PC-9 (cell line): ENCODE results near the gene YY1. TPM values are rescaled to one million over a fixed set of nuclear protein-coding genes. Genes with fewer than 3 reads are reported as not detected.
A peak's percentile ranks its signal among the peaks of the same experiment; 100 is the strongest.

Source experiments
- BruUV-seq: library from RNA; stranded (reverse); fragments of 400-500 nt; replicated peaks from 2 replicates; lab custom pipeline; 2021; lab: Mats Ljungman, UMichigan
- CTCF ChIA-PET: fragments of 300-600 bp; sonication (Branson Sonifier 250); formaldehyde crosslinking; loops from one replicate; lab custom pipeline; 2022; ENCODE audit warnings: antibody characterized with exemption; lab: Charles Lee
- POLR2A ChIA-PET: fragments of 300-600 bp; sonication (Branson Sonifier 250); formaldehyde crosslinking; loops from one replicate; lab custom pipeline; 2022; ENCODE audit warnings: antibody characterized with exemption; ENCODE audit not compliant: unreplicated experiment; lab: Charles Lee
- DNase-seq, 2 experiments: peaks; one replicate each; pipeline versions ENCODE4 v3.0.0 to v3.0.0-alpha.2; 2015 to 2022; ENCODE audit warnings: mixed read lengths in 1 of 2
- H2AFZ ChIP-seq: fragments of 200-600 bp; sonication (generic); 2 replicates; pipeline ENCODE4 v1.8.1; 2017; ENCODE audit warnings: antibody characterized with exemption
- H3F3A ChIP-seq: fragments of 200-600 bp; sonication (generic); 2 replicates; pipeline ENCODE4 v1.8.1; 2017; ENCODE audit warnings: antibody characterized with exemption, mild to moderate bottlenecking, low read depth; ENCODE audit not compliant: insufficient read depth
- H3K27ac ChIP-seq: fragments of 200-600 bp; sonication (generic); 2 replicates; pipeline ENCODE4 v1.6.1; 2016; ENCODE audit warnings: mixed run types
- H3K27me3 ChIP-seq: fragments of 200-600 bp; sonication (generic); 2 replicates; pipeline ENCODE4 v1.6.1; 2016; ENCODE audit warnings: low read depth, mixed run types; ENCODE audit not compliant: insufficient read depth
- H3K36me3 ChIP-seq: fragments of 200-600 bp; sonication (generic); 2 replicates; pipeline ENCODE4 v1.6.1; 2016; ENCODE audit warnings: low read depth, mixed run types
- H3K4me1 ChIP-seq: fragments of 200-600 bp; sonication (generic); replicated peaks from 2 replicates; pipeline ENCODE4 v1.6.1; 2016; ENCODE audit warnings: mixed run types; ENCODE audit not compliant: insufficient read depth
- H3K4me2 ChIP-seq: fragments of 200-600 bp; sonication (generic); 2 replicates; pipeline ENCODE4 v1.6.1; 2017; ENCODE audit warnings: mixed run types
- H3K4me3 ChIP-seq: fragments of 200-600 bp; sonication (generic); 2 replicates; pipeline ENCODE4 v1.6.1; 2016; ENCODE audit warnings: mixed run types
- H3K79me2 ChIP-seq: fragments of 200-600 bp; sonication (generic); 2 replicates; pipeline ENCODE4 v1.6.1; 2017; ENCODE audit warnings: low read depth, mixed run types
- H3K9me2 ChIP-seq: fragments of 200-600 bp; sonication (generic); 2 replicates; pipeline ENCODE4 v1.8.1; 2017; ENCODE audit warnings: mild to moderate bottlenecking; ENCODE audit not compliant: insufficient read depth
- H3K9me3 ChIP-seq: fragments of 200-600 bp; sonication (generic); 2 replicates; pipeline ENCODE4 v1.8.1; 2016; ENCODE audit warnings: low read depth; ENCODE audit not compliant: insufficient read depth
- H4K20me1 ChIP-seq: fragments of 200-600 bp; sonication (generic); 2 replicates; pipeline ENCODE4 v1.8.1; 2017; ENCODE audit not compliant: insufficient read depth
- CTCF ChIP-seq: fragments of 200-600 bp; sonication (generic); conservative IDR thresholded peaks from 2 replicates; pipeline ENCODE4 v1.6.1; 2017; ENCODE audit warnings: mixed run types, antibody characterized with exemption, mild to moderate bottlenecking, moderate library complexity
- EZH2 ChIP-seq: fragments of 200-600 bp; sonication (generic); IDR thresholded peaks from 2 replicates; pipeline ENCODE4 v1.8.0; 2017; ENCODE audit warnings: antibody characterized with exemption, low read depth
- intact Hi-C: fragments of 100-400 bp; cut with micrococcal nuclease; formaldehyde crosslinking; loops from one replicate; pipeline ENCODE4 v1.10.0; 2022; ENCODE audit not compliant: unreplicated experiment
- total RNA-seq: library from RNA; stranded (reverse); gene quantifications from 2 replicates; pipeline ENCODE4 v1.2.3, GENCODE V29; 2021

Gene YY1
- total RNA-seq, 1 experiment from 2014 or later, result 32.3 TPM

- Histone ChIP-seq H3K9me3 (no peaks in the 10 kb centered on the region), H3K4me1 (peaks cover 13% of the 10 kb centered on the region; the same call in 1 of the 2 replicates), H3K79me2 (no peaks in the 10 kb centered on the region), H4K20me1 (no peaks in the 10 kb centered on the region), H3K36me3 (no peaks in the 10 kb centered on the region), H3K4me3 (peak overlapping the region; percentile 46; the same call in 1 of the 2 replicates), H3K4me2 (peak overlapping the region; percentile 80), H3K9me2 (no peaks in the 10 kb centered on the region), H3F3A (0 out of 2 replicates have a peak, but pooled peaks cover 9% of the 10 kb centered on the region), H2AFZ (peak overlapping the region; percentile 86), H3K27ac (peak overlapping the region; percentile 51; the same call in 1 of the 2 replicates), H3K27me3 (no peaks in the 10 kb centered on the region)
- TSS peak; percentile 55 for BruUV-seq
- ChIA-PET CTCF (interaction anchor here (0.6 kb wide), 2 partner anchors 34 to 42 kb away, joined by 3 read pairs; no protein-coding TSS in a partner anchor), POLR2A (interaction anchor here (0.6 kb wide), 1 partner anchor 221 kb away, joined by 17 read pairs; no protein-coding TSS in a partner anchor)
- no peak for TF ChIP-seq CTCF
- no peak for TF ChIP-seq EZH2
- DNase-seq, result no peak
- intact Hi-C loops, result loop anchor here (1.0 to 2.0 kb wide), 3 partner anchors 119 to 210 kb away; partner anchors contain the start of gene WDR25
These were observed 46.7 kb upstream of the YY1 start for GRCh38 chr14:100192250-100192671.

GRCh38 chr14:100192672-100193416, 46.1 kb upstream of the YY1 start:
- ChIA-PET POLR2A (interaction anchor here (0.6 kb wide), 1 partner anchor 221 kb away, joined by 17 read pairs; no protein-coding TSS in a partner anchor), CTCF (interaction anchor here (0.6 to 0.7 kb wide), 4 partner anchors 33 to 168 kb away, joined by 3 read pairs; partner anchors contain the start of gene DEGS2)
- no peaks in the 10 kb centered on the region for H4K20me1 ChIP-seq
- H3K4me1 ChIP-seq, result peaks cover 13% of the 10 kb centered on the region; the same call in 1 of the 2 replicates
- no peak for TF ChIP-seq EZH2
- TF ChIP-seq CTCF, result peak; percentile 71
- H3K9me3 ChIP-seq, result no peaks in the 10 kb centered on the region
- intact Hi-C loops, result loop anchor here (1.0 to 2.0 kb wide), 3 partner anchors 120 to 211 kb away; partner anchors contain the start of gene WDR25
- peak overlapping the region; percentile 51; the same call in 1 of the 2 replicates for H3K27ac ChIP-seq
- BruUV-seq, result no TSS peak
- 0 out of 2 replicates have a peak, but pooled peaks cover 9% of the 10 kb centered on the region for H3F3A ChIP-seq
- peak overlapping the region; percentile 80 for H3K4me2 ChIP-seq
- H3K36me3 ChIP-seq, result no peaks in the 10 kb centered on the region
- H3K27me3 ChIP-seq, result no peaks in the 10 kb centered on the region
- DNase-seq, result peak; percentile 91
- H3K4me3 ChIP-seq, result peak overlapping the region; percentile 46; the same call in 1 of the 2 replicates
- H2AFZ ChIP-seq, result peak overlapping the region; percentile 86
- no peaks in the 10 kb centered on the region for H3K9me2 ChIP-seq
- H3K79me2 ChIP-seq, result no peaks in the 10 kb centered on the region
